ENCODE data around the gene SP1. TPM values are rescaled to one million over a fixed set of nuclear protein-coding genes. Genes with fewer than 3 reads are reported as not detected.
"Not testable (repeated sequence)": the region's sequence is repeated elsewhere in the genome, so short reads cannot be mapped to it uniquely, and the experiment has no call there.

Gene SP1
- total RNA-seq, 1 donor from 2014 or later = 34.8 TPM

DNA sequence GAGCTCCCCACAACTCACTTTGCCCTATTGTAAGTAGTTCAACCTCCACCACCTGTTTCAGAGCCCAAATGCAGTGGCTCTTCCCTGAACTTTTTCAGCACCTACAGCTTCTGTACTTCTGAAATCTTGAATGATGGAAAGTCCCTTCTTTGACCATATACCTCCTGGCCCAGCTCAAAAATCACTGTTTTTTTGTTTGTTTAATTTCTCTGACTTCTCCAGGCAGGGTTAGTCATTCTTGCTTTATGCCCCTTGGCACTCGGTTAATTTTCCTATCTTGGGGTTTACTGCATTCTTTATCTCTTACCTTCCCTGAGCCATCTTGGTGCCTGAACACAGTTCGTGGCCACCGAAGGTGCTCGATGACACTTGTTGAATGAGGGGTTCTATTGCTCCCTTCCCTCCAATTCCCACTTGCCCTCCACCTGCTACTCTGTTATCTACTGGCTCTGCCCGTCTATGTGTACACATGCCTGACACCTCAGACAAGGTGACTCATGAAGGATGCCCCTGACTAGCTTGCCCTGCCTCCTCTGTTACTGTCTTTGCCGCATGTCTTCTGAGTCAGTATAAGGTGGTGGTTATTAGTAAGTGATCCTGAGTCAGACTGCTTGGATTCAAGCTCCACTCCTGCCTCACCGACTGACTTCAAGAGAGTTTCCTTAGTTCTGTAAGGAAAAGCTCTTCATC lies 48.1 kb downstream of the SP1 start:
- no peak for DNase-seq
- no peak overlapping the region for H3K4me3 Mint-ChIP-seq (ENCODE audit: unreplicated experiment)
- TF ChIP-seq CTCF (IDR thresholded peaks at IDR 0.05; ENCODE audit: partially characterized antibody, unreplicated experiment) = no peak
- peaks cover 4% of the 10 kb centered on the region for H3K27me3 Mint-ChIP-seq (ENCODE audit: unreplicated experiment)
- H3K4me1 Mint-ChIP-seq (ENCODE audit: low read depth, unreplicated experiment) = peaks cover 4% of the 10 kb centered on the region
- H3K9me3 Mint-ChIP-seq (ENCODE audit: unreplicated experiment) = no peaks in the 10 kb centered on the region
- H3K36me3 Mint-ChIP-seq (ENCODE audit: unreplicated experiment) = peaks cover 4% of the 10 kb centered on the region
- no peak overlapping the region for H3K27ac Mint-ChIP-seq (ENCODE audit: unreplicated experiment)

GRCh38 chr12:53428741-53429140 lies 48.8 kb downstream of the SP1 start:
- TF ChIP-seq CTCF (IDR thresholded peaks at IDR 0.05; ENCODE audit: partially characterized antibody, unreplicated experiment) = no peak
- no peak for DNase-seq
- Mint-ChIP-seq H3K4me3 (ENCODE audit: unreplicated experiment) (no peak overlapping the region), H3K9me3 (ENCODE audit: unreplicated experiment) (no peaks in the 10 kb centered on the region), H3K27ac (ENCODE audit: unreplicated experiment) (peak overlapping the region; percentile 52), H3K27me3 (ENCODE audit: unreplicated experiment) (peaks cover 4% of the 10 kb centered on the region), H3K4me1 (ENCODE audit: low read depth, unreplicated experiment) (peaks cover 4% of the 10 kb centered on the region), H3K36me3 (ENCODE audit: unreplicated experiment) (peaks cover 4% of the 10 kb centered on the region)

DNA sequence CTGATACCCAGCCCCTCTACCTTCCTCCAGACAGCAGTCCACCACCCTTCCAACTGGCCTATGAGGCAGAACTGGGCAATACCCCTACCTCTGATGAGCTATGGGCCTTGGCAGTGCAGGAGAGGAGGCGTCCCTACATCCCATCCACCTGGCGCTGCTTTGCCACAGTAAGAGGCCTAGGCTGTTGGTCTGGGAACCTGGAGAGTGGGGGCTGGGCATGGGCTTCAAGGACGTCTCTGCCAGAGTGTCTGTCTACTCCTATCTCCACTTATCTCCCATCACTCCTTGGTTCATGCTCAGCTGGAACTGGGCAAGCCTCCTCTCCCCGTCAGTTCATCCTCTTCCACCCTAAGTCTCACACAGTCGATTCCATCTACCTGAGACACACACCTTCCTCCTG lies 50.1 kb downstream of the SP1 start:
- Mint-ChIP-seq H3K4me3 (ENCODE audit: unreplicated experiment) (peak overlapping the region; percentile 66), H3K4me1 (ENCODE audit: low read depth, unreplicated experiment) (peaks cover 4% of the 10 kb centered on the region), H3K9me3 (ENCODE audit: unreplicated experiment) (no peaks in the 10 kb centered on the region), H3K27me3 (ENCODE audit: unreplicated experiment) (peaks cover 4% of the 10 kb centered on the region), H3K27ac (ENCODE audit: unreplicated experiment) (no peak overlapping the region), H3K36me3 (ENCODE audit: unreplicated experiment) (peaks cover 4% of the 10 kb centered on the region)
- no peak for TF ChIP-seq CTCF (IDR thresholded peaks at IDR 0.05; ENCODE audit: partially characterized antibody, unreplicated experiment)
- DNase-seq = no peak

DNA sequence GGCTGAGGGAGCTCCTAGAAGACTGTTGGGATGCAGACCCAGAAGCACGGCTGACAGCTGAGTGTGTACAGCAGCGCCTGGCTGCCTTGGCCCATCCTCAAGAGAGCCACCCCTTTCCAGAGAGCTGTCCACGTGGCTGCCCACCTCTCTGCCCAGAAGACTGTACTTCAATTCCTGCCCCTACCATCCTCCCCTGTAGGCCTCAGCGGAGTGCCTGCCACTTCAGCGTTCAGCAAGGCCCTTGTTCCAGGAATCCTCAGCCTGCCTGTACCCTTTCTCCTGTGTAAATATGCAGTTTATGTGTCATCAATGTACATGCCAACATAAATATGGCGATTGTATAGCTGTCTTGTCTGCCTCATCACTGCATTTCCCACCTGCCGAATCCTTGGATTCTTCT lies 51.2 kb downstream of the SP1 start:
- Mint-ChIP-seq H3K9me3 (ENCODE audit: unreplicated experiment) (no peaks in the 10 kb centered on the region), H3K36me3 (ENCODE audit: unreplicated experiment) (peaks cover 4% of the 10 kb centered on the region), H3K27me3 (ENCODE audit: unreplicated experiment) (peaks cover 4% of the 10 kb centered on the region), H3K27ac (ENCODE audit: unreplicated experiment) (no peak overlapping the region), H3K4me1 (ENCODE audit: low read depth, unreplicated experiment) (peaks cover 4% of the 10 kb centered on the region), H3K4me3 (ENCODE audit: unreplicated experiment) (no peak overlapping the region)
- no peak for TF ChIP-seq CTCF (IDR thresholded peaks at IDR 0.05; ENCODE audit: partially characterized antibody, unreplicated experiment)
- no peak for DNase-seq

DNA sequence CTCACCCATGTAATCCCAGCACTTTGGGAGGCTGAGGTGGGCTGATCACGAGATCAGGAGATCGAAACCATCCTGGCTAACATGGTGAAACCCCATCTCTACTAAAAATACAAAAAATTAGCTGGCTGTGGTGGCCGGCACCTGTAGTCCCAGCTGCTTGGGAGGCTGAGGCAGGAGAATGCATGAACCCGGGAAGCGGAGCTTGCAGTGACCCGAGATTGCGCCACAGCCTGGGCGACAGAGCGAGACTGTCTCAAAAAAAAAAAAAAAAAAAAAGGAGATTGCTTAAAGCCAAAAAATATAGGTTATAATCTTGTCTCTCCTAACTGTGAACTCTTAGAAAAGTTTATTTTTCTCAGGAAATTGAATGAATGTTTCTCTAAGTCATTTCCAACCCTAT lies 55.4 kb downstream of the SP1 start:
- DNase-seq; H3K4me1 Mint-ChIP-seq (ENCODE audit: low read depth, unreplicated experiment); H3K9me3 Mint-ChIP-seq (ENCODE audit: unreplicated experiment); H3K4me3 Mint-ChIP-seq (ENCODE audit: unreplicated experiment); H3K27ac Mint-ChIP-seq (ENCODE audit: unreplicated experiment); H3K27me3 Mint-ChIP-seq (ENCODE audit: unreplicated experiment); H3K36me3 Mint-ChIP-seq (ENCODE audit: unreplicated experiment): not testable (repeated sequence)

DNA sequence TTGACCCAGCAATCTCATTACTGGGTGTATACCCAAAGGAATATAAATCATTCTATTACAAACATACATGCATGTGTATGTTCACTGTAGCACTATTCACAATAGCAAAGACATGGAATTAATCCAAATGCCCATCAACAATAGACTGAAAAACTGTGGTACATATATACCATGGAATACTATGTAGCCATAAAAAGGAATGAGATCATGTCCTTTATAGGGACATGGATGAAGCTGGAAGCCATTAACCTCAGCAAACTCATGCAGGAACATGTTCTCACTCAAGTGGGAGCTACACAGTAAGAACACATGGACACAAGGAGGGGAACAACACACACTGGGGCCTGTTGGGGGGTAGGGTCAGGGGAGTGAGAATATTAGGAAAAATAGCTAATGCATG lies 59.6 kb downstream of the SP1 start:
- not testable (repeated sequence) for DNase-seq; H3K27me3 Mint-ChIP-seq (ENCODE audit: unreplicated experiment); H3K36me3 Mint-ChIP-seq (ENCODE audit: unreplicated experiment); H3K9me3 Mint-ChIP-seq (ENCODE audit: unreplicated experiment); H3K4me1 Mint-ChIP-seq (ENCODE audit: low read depth, unreplicated experiment); H3K4me3 Mint-ChIP-seq (ENCODE audit: unreplicated experiment)
- peak overlapping the region; percentile 26 for H3K27ac Mint-ChIP-seq (ENCODE audit: unreplicated experiment)
